ENCODE results near the gene DCDC2C. TPM values are rescaled to one million over a fixed set of nuclear protein-coding genes. Genes with fewer than 3 reads are reported as not detected.

The DCDC2C gene
- polyA plus RNA-seq, 1 of the 3 experiments (the other 2 are of a cell fraction): not detected

DNA sequence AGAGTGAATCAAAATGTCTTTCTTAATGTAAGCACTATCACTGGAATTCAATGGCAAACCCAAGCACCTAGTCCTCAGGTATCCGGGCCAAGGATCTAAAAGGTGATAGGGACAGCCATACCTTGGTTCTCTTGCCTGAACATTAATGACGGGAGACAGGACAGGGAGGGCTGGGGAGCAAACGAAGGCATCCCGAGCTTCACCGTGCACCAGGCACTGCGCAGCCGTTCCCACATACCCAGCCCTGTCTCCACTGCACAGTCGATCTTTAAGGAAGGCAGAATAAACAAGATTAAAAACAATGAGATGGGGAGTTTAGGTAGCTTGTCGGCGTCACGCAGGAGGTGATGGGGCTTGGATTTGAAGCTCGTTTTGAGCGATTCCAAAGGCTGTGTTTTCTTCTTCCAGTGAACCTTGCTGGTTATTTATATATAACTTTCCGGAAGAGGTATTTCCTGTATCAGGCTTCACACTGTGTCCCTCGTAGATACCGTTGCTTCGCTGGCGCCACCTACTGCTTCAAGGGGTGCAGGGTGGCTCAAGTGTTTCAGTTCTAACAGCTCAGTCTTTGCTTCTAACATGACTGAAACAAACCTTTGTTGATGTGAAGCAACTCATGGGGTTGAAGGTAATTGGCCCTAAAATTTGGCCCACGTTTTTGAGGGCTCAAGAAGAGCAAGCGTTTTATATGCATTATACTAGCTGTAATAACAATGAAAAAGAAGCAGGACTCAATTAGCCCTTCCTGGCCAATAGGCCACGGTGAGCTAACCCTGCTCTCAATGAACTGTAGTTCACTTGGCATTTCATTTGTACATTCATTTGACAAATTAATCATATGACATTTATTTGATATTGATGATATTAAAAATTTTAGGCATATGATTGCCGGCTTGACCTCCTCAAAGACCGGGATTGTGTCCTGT lies 77.4 kb downstream of the DCDC2C start:
- peak; percentile 87 for DNase-seq
- Histone ChIP-seq H3K27ac (ENCODE audit: low read depth in 2 of 2, low read length in 1 of 2) (no peak overlapping the region), H3K79me2 (ENCODE audit: insufficient read depth) (no peaks in the 10 kb centered on the region)

DNA sequence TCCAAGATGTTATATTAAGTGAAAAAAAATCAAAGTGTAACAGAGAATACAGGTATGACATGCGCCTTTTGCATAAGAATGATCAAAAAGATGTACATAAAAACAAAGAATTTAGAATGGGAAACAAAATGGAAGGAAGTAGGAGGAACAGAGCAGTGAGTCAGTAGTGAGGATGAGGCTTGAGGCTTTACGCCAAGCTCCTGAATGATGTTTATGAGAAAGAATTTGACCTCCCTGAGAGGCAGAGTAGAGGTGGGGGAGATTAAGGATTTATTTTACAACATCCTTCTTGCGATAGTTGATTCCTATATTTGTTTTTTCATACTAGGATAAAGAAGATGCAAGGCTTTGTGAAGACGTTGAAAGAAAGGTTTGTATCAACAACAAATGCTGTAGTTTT lies 81.4 kb downstream of the DCDC2C start:
- POLR2A ChIA-PET: interaction anchor here (0.6 kb wide), 1 partner anchor 1556 kb away, joined by 3 read pairs; no protein-coding TSS in a partner anchor
- H3K79me2 ChIP-seq (ENCODE audit: insufficient read depth): no peaks in the 10 kb centered on the region
- peaks cover 4% of the 10 kb centered on the region; the same call in 1 of the 2 replicates for H3K9me2 ChIP-seq
- no peak overlapping the region for H3K4me3 ChIP-seq (ENCODE audit: low read depth in 2 of 2, low read length in 1 of 2)
- H3F3A ChIP-seq (replicated peaks; ENCODE audit: insufficient read depth): no peaks in the 10 kb centered on the region
- TF ChIP-seq GABPA (IDR thresholded peaks at IDR 0.05; ENCODE audit: low read depth): no peak
- TF ChIP-seq, protein P1, sequence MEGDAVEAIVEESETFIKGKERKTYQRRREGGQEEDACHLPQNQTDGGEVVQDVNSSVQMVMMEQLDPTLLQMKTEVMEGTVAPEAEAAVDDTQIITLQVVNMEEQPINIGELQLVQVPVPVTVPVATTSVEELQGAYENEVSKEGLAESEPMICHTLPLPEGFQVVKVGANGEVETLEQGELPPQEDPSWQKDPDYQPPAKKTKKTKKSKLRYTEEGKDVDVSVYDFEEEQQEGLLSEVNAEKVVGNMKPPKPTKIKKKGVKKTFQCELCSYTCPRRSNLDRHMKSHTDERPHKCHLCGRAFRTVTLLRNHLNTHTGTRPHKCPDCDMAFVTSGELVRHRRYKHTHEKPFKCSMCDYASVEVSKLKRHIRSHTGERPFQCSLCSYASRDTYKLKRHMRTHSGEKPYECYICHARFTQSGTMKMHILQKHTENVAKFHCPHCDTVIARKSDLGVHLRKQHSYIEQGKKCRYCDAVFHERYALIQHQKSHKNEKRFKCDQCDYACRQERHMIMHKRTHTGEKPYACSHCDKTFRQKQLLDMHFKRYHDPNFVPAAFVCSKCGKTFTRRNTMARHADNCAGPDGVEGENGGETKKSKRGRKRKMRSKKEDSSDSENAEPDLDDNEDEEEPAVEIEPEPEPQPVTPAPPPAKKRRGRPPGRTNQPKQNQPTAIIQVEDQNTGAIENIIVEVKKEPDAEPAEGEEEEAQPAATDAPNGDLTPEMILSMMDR (IDR thresholded peaks at IDR 0.05): no peak
- TF ChIP-seq MEF2A (IDR thresholded peaks at IDR 0.05; ENCODE audit: borderline replicate concordance, low read depth): no peak
- no peak for TF ChIP-seq NFIC (IDR thresholded peaks at IDR 0.05; ENCODE audit: borderline replicate concordance)
- TF ChIP-seq ELF1 (IDR thresholded peaks at IDR 0.05): no peak
- no peak for TF ChIP-seq TAF1 (IDR thresholded peaks at IDR 0.05; ENCODE audit: borderline replicate concordance, low read depth, low read length)
- H3K9me3 ChIP-seq: peaks cover 3% of the 10 kb centered on the region; the same call in 1 of the 2 replicates
- no peak overlapping the region for H3K4me2 ChIP-seq
- WGBS (ENCODE audit: low lambda C conversion rate): 32% methylated on average over 4 of the region's 4 CpGs
- CTCF ChIA-PET: interaction anchor here (1.4 to 13.8 kb wide), 3 partner anchors 20 to 92 kb away, joined by 4 to 218 read pairs (median 16); no protein-coding TSS in a partner anchor
- DNase-seq: no peak
- H3K27ac ChIP-seq (ENCODE audit: low read depth in 2 of 2, low read length in 1 of 2): no peak overlapping the region
- no peak overlapping the region for H2AFZ ChIP-seq (ENCODE audit: low read depth)
- no peaks in the 10 kb centered on the region for H4K20me1 ChIP-seq (ENCODE audit: insufficient read depth)
- peaks cover 0 to 3% of the 10 kb centered on the region in 2 experiments; a peak in 2 of 4 replicates for H3K4me1 ChIP-seq (ENCODE audit: control insufficient read depth in 1 of 2, insufficient read depth in 2 of 2, low read depth in 1 of 2, low read length in 1 of 2)
- H3K27me3 ChIP-seq (ENCODE audit: insufficient read depth): no peaks in the 10 kb centered on the region
- H3K36me3 ChIP-seq (replicated peaks in 1 of 2; ENCODE audit: control insufficient read depth in 1 of 2, insufficient read depth in 2 of 2, low read length in 1 of 2): no peaks in the 10 kb centered on the region
- no peak overlapping the region for H3K9ac ChIP-seq

More for the DNA sequence above, 77.4 kb downstream of the DCDC2C start:
- Histone ChIP-seq H3K4me1 (ENCODE audit: control insufficient read depth in 1 of 2, insufficient read depth in 2 of 2, low read depth in 1 of 2, low read length in 1 of 2) (peaks cover 0 to 3% of the 10 kb centered on the region in 2 experiments; a peak in 2 of 4 replicates), H3K9me2 (peaks cover 4% of the 10 kb centered on the region; the same call in 1 of the 2 replicates), H3K36me3 (replicated peaks in 1 of 2; ENCODE audit: control insufficient read depth in 1 of 2, insufficient read depth in 2 of 2, low read length in 1 of 2) (no peaks in the 10 kb centered on the region), H3K9me3 (peaks cover 3% of the 10 kb centered on the region; the same call in 1 of the 2 replicates), H4K20me1 (ENCODE audit: insufficient read depth) (no peaks in the 10 kb centered on the region), H3F3A (replicated peaks; ENCODE audit: insufficient read depth) (no peaks in the 10 kb centered on the region), H3K4me2 (no peak overlapping the region), H3K9ac (no peak overlapping the region), H3K27me3 (ENCODE audit: insufficient read depth) (no peaks in the 10 kb centered on the region), H3K4me3 (ENCODE audit: low read depth in 2 of 2, low read length in 1 of 2) (peak overlapping the region in 1 of 2 experiments; percentile 46; a peak in 2 of 4 replicates), H2AFZ (ENCODE audit: low read depth) (no peak overlapping the region)
- TF ChIP-seq, protein P1 (IDR thresholded peaks at IDR 0.05): peak; percentile 39
- TF ChIP-seq, protein P2, sequence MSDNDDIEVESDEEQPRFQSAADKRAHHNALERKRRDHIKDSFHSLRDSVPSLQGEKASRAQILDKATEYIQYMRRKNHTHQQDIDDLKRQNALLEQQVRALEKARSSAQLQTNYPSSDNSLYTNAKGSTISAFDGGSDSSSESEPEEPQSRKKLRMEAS (IDR thresholded peaks at IDR 0.05; ENCODE audit: low read depth): no peak
- peak; percentile 63; the same call in 1 of the 2 replicates for TF ChIP-seq SMC3 (IDR thresholded peaks at IDR 0.05; ENCODE audit: low read depth, low read length)
- TF ChIP-seq RAD21 (IDR thresholded peaks at IDR 0.05; ENCODE audit: low read length): peak; percentile 74
- TF ChIP-seq POLR2AphosphoS5 (IDR thresholded peaks at IDR 0.05; ENCODE audit: low read depth, low read length): no peak
- TF ChIP-seq RFX5 (IDR thresholded peaks at IDR 0.05; ENCODE audit: low read length): no peak
- TF ChIP-seq, protein P3, sequence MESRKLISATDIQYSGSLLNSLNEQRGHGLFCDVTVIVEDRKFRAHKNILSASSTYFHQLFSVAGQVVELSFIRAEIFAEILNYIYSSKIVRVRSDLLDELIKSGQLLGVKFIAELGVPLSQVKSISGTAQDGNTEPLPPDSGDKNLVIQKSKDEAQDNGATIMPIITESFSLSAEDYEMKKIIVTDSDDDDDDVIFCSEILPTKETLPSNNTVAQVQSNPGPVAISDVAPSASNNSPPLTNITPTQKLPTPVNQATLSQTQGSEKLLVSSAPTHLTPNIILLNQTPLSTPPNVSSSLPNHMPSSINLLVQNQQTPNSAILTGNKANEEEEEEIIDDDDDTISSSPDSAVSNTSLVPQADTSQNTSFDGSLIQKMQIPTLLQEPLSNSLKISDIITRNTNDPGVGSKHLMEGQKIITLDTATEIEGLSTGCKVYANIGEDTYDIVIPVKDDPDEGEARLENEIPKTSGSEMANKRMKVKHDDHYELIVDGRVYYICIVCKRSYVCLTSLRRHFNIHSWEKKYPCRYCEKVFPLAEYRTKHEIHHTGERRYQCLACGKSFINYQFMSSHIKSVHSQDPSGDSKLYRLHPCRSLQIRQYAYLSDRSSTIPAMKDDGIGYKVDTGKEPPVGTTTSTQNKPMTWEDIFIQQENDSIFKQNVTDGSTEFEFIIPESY (IDR thresholded peaks at IDR 0.05; ENCODE audit: borderline replicate concordance, low read depth): no peak
- POLR2A ChIA-PET: interaction anchor here (1.2 kb wide), 1 partner anchor 52 kb away, joined by 3 read pairs; no protein-coding TSS in a partner anchor
- CTCF ChIA-PET: interaction anchor here (0.6 to 13.8 kb wide), 40 partner anchors 8 to 1924 kb away, joined by 3 to 218 read pairs (median 5); no protein-coding TSS in a partner anchor
- WGBS (ENCODE audit: low lambda C conversion rate): 21% methylated on average over 23 of the region's 23 CpGs
